NCI-H1436 treated with DMSO at 0.1 percent for 48 hours (cell line): ENCODE results near the gene PDZK1IP1.

Source experiments
- DNase-seq: peaks from one replicate; lab custom pipeline; 2025; lab: John Stamatoyannopoulos, UW

PDZK1IP1 gene

GRCh38 chr1:47137198-47137597 is 52.6 kb downstream of the PDZK1IP1 start, which contains the start of gene CYP4A22:
CYP4A22 (plus strand) TSS chr1:47137441; CDS start chr1:47137486, 45 bp downstream.
- DNase-seq = no peak
